Medulla oblongata (tissue), 1 donor: ENCODE results near the gene ATF2.
"Not testable (repeated sequence)": the region's sequence is repeated elsewhere in the genome, so short reads cannot be mapped to it uniquely, and the experiment has no call there.

Experiments
- DNase-seq: peaks from one replicate; pipeline ENCODE4 v3.0.0-alpha.2; 2015; ENCODE audit errors: extremely low spot score

The ATF2 gene

GRCh38 chr2:175166216-175166824 is 1.7 kb downstream of the ATF2 start:
- no peak for DNase-seq

- DNase-seq, result no peak
Measured at GRCh38 chr2:175164235-175164634, 3.8 kb downstream of the ATF2 start.

GRCh38 chr2:175158894-175159293 is 9.1 kb downstream of the ATF2 start:
- no peak for DNase-seq

- no peak for DNase-seq
Measured at GRCh38 chr2:175156534-175156933, 11.5 kb downstream of the ATF2 start.

GRCh38 chr2:175154661-175155082 is 13.3 kb downstream of the ATF2 start:
- no peak for DNase-seq

- no peak for DNase-seq
Measured at GRCh38 chr2:175152242-175152641, 15.8 kb downstream of the ATF2 start.

GRCh38 chr2:175151791-175152190 is 16.2 kb downstream of the ATF2 start:
- DNase-seq, result no peak

GRCh38 chr2:175147186-175147585 is 20.8 kb downstream of the ATF2 start:
- no peak for DNase-seq

- DNase-seq, result no peak
Measured at GRCh38 chr2:175143678-175144077, 24.3 kb downstream of the ATF2 start.

GRCh38 chr2:175143191-175143590 is 24.8 kb downstream of the ATF2 start:
- DNase-seq, result no peak

- DNase-seq, result no peak
Measured at GRCh38 chr2:175140332-175140731, 27.7 kb downstream of the ATF2 start.

GRCh38 chr2:175137793-175138192 is 30.2 kb downstream of the ATF2 start:
- DNase-seq, result no peak

GRCh38 chr2:175136334-175137215 is 31.4 kb downstream of the ATF2 start:
- DNase-seq, result no peak

- no peak for DNase-seq
Measured at GRCh38 chr2:175135862-175136261, 32.1 kb downstream of the ATF2 start.

- no peak for DNase-seq
Measured at GRCh38 chr2:175135177-175135576, 32.8 kb downstream of the ATF2 start.

- no peak for DNase-seq
Measured at GRCh38 chr2:175131252-175131651, 36.8 kb downstream of the ATF2 start.

- no peak for DNase-seq
Measured at GRCh38 chr2:175126661-175127060, 41.3 kb downstream of the ATF2 start.

GRCh38 chr2:175123254-175123653 is 44.7 kb downstream of the ATF2 start:
- no peak for DNase-seq

GRCh38 chr2:175111200-175111657 is 56.8 kb downstream of the ATF2 start:
- DNase-seq, result peak; percentile 60

- DNase-seq, result not testable (repeated sequence)
Measured at GRCh38 chr2:175108091-175108490, 59.9 kb downstream of the ATF2 start.

- no peak for DNase-seq
Measured at GRCh38 chr2:175107146-175107545, 60.9 kb downstream of the ATF2 start.

- DNase-seq, result no peak
Measured at GRCh38 chr2:175103191-175103590, 64.8 kb downstream of the ATF2 start.

GRCh38 chr2:175101514-175101913 is 66.5 kb downstream of the ATF2 start:
- no peak for DNase-seq
